Small intestine (tissue), 7 donors: ENCODE data around the gene CHRND. TPM values are rescaled to one million over a fixed set of nuclear protein-coding genes. Genes with fewer than 3 reads are reported as not detected.

ENCODE experiments used
- DNase-seq, 2 donors: peaks; one replicate each; pipeline versions ENCODE4 v3.0.0 to v3.0.0-alpha.2; 2013
- FAIRE-seq: peaks from 2 replicates; lab custom pipeline; 2012; peaks lifted over from hg19 to GRCh38; lab: Jason Lieb, UNC
- H3K27ac ChIP-seq, 3 donors: one replicate each; pipeline ENCODE4 v1.5.1; 2013; ENCODE audit warnings: low read length in 2 of 3, mild to moderate bottlenecking in 2 of 3, control low read depth in 1 of 3, inconsistent platforms in 1 of 3, low read depth in 1 of 3, moderate library complexity in 1 of 3
- H3K27me3 ChIP-seq, 3 donors: one replicate each; pipeline ENCODE4 v1.6.1; 2013; ENCODE audit warnings: low read length in 3 of 3, inconsistent platforms in 1 of 3; ENCODE audit not compliant: control insufficient read depth in 3 of 3, insufficient read depth in 3 of 3
- H3K36me3 ChIP-seq, 3 donors: one replicate each; pipeline ENCODE4 v1.6.1; 2013; ENCODE audit warnings: low read length in 3 of 3, inconsistent platforms in 1 of 3, low read depth in 1 of 3, mild to moderate bottlenecking in 1 of 3, moderate library complexity in 1 of 3; ENCODE audit not compliant: control insufficient read depth in 3 of 3, insufficient read depth in 2 of 3
- H3K4me1 ChIP-seq, 3 donors: one replicate each; pipeline ENCODE4 v1.6.1; 2013; ENCODE audit warnings: low read length in 2 of 3, inconsistent platforms in 1 of 3, low read depth in 1 of 3, mild to moderate bottlenecking in 1 of 3, moderate library complexity in 1 of 3; ENCODE audit not compliant: control insufficient read depth in 3 of 3, insufficient read depth in 2 of 3
- H3K4me3 ChIP-seq, 3 donors: one replicate each; pipeline ENCODE4 v1.5.1; 2013; ENCODE audit warnings: low read length in 3 of 3, control low read depth in 1 of 3, inconsistent platforms in 1 of 3, low read depth in 1 of 3, mild to moderate bottlenecking in 1 of 3, moderate library complexity in 1 of 3
- H3K9me3 ChIP-seq, 2 donors: one replicate each; pipeline ENCODE4 v1.6.1; 2013; ENCODE audit warnings: low read depth in 1 of 2, low read length in 1 of 2; ENCODE audit not compliant: control insufficient read depth in 2 of 2, insufficient read depth in 1 of 2
- WGBS, 3 donors: extraction: QIAGEN DNeasy Blood & Tissue Kit; methylation state at CpG; one replicate each; pipeline ENCODE4 v1.1.7; 2013; 5-methylcytosine and 5-hydroxymethylcytosine counted together
- polyA plus RNA-seq, 4 donors: library from polyadenylated mRNA; stranded (reverse) in 3 of 4; unstranded in 1 of 4; fragments of 200-250 nt in 3 of 4; fragments of 120-200 nt in 1 of 4; gene quantifications; one replicate each; pipeline versions ENCODE4 v1.2.1 to v1.2.3, GENCODE V29; 2013
- donor health status: healthy with polysubstance abuse.
- donor health status: control.
- donor health status: control.
- donor health status: Bipolar disorder and iron deficiency.
- donor health status: healthy.

Gene CHRND
- polyA plus RNA-seq, 4 donors, result 0.53 TPM; not detected in 3

DNA sequence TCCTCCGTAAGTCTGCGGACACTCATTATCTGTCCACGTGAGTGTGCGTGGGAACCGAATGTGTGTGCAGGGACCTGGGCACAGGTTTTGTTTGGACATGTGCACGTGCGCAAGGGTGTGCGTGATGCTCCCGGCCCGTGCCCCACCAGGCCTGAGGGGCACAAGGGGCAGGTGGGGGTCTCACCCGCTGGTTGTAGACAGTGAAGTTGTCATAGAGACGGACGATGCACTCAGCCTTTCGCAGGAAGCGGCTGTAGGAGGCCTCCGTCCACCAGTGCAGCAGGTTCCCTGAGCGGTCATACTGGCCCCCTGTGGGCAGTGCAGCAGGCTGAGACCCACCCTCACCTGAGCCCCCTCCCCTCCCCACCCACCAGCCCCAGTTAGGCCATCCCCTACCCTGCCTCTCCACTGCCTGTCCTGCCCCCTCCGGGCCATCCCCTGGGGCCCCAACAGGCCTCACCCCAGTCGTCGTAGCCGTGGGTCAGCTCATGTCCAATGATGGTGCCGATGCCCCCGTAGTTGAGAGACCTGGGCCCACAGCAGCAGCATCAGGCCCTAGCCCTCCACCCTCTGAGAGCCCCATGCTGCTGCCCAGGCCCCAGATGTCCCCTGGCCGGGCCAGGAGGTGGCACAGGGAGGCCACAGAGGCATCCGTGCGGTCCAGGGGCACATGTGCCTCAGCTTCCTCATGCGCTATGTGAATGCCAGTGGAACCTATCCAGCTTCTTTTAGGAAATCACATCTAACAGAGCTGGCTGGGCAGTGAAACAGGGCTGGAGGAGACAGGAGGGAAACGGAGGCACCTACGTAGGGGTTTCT lies 44.4 kb upstream of the CHRND start:
- peaks cover 9 to 45% (median 12%) of the 10 kb centered on the region in 3 donors for H3K27me3 ChIP-seq
- H3K4me1 ChIP-seq, result no peaks in the 10 kb centered on the region
- H3K36me3 ChIP-seq, result no peaks in the 10 kb centered on the region
- H3K9me3 ChIP-seq, result no peaks in the 10 kb centered on the region
- FAIRE-seq (no peak), DNase-seq (no peak)
- H3K4me3 ChIP-seq, result no peak overlapping the region
- 82 to 87% (median 87%) methylated on average over 29 of the region's 29 CpGs for WGBS, 3 donors
- no peak overlapping the region for H3K27ac ChIP-seq

DNA sequence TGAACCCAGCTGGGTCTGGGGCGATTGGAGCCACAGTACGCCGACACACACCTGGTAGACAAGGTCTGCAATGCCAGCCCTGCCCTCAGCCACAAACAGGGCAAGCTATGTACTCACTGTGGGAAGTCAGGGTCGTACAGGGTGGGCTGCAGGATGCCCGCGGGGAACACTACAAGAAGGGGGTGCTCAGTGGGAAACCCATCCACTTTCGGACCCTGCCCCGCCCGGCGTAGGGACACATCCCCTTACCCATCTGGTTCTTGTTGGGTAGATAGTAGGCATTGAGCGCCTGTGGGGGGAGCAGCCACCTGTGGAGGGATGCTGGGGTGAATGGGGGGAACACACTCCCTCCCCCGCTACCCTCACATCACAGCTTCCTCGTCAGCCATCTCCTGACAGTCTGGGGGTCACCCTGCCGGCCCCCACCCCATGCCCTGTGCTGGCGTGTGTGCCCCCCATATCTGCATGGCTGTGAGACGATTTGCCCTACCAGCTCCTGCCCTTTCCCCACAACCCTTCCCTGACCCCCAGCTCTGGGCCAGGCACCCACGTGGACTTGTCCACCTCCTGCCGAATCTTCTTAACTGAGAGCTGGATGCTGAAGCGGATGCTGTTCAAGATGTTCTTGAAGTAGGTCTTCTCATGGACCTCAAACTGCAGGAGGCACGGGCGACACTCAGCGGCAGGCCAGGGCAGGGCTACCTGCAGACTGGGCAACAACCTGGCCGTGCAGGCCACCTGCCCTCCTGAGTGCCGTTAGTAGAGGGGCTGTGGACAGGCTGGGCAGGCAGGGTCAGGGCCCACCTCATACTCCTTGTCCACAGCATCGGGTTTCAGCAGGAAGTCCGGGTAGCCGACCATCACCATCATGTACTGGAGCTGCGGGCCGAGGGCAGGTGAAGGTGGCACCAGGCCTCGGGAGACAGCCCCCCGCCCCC lies 43.4 kb upstream of the CHRND start:
- no peak overlapping the region for H3K27ac ChIP-seq
- peaks cover 16 to 51% (median 18%) of the 10 kb centered on the region in 3 donors for H3K27me3 ChIP-seq
- H3K36me3 ChIP-seq, result no peaks in the 10 kb centered on the region
- 83 to 90% (median 86%) methylated on average over 30 to 31 of the region's 31 CpGs for WGBS, 3 donors
- peaks cover 0 to 3% (median 0%) of the 10 kb centered on the region in 3 donors for H3K4me1 ChIP-seq
- FAIRE-seq, result no peak
- DNase-seq, result no peak
- H3K4me3 ChIP-seq, result no peak overlapping the region
- no peaks in the 10 kb centered on the region for H3K9me3 ChIP-seq

DNA sequence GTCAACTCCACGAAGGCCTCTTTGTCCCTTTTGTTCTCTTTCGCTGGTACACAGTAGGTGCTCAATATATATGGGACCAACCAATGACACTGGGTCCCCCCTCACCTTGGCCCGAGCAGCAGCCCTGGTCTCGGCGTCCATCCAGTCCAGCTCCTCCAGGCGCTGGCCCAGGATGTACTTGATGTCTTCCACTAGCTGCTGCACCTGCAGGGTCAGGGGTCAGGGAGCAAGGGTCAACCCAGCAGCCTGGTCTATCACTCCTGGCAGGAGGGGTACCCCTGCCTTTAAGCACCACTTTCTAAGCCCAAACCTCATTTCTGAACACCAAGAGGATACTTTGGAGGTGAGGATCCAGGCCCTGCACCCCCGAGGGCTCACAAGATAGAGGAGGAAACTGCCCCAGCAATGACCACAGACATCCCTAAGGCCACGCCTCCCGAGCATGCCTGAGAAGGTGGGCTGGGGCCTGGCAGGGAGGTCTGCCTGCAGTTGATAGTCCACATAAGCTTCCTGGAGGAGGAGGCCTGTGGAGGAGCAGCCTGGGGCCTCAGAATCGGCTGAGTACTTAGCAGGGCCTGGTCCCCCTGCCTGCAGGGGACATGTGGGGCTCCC lies 42.5 kb upstream of the CHRND start:
- DNase-seq (no peak), FAIRE-seq (no peak)
- H3K36me3 ChIP-seq, result no peaks in the 10 kb centered on the region
- peaks cover 0 to 3% (median 0%) of the 10 kb centered on the region in 3 donors for H3K4me1 ChIP-seq
- H3K9me3 ChIP-seq, result no peaks in the 10 kb centered on the region
- WGBS, 3 donors, result 82 to 89% (median 85%) methylated on average over 10 of the region's 10 CpGs
- peaks cover 21 to 57% (median 24%) of the 10 kb centered on the region in 3 donors for H3K27me3 ChIP-seq
- H3K4me3 ChIP-seq, result no peak overlapping the region
- no peak overlapping the region for H3K27ac ChIP-seq

DNA sequence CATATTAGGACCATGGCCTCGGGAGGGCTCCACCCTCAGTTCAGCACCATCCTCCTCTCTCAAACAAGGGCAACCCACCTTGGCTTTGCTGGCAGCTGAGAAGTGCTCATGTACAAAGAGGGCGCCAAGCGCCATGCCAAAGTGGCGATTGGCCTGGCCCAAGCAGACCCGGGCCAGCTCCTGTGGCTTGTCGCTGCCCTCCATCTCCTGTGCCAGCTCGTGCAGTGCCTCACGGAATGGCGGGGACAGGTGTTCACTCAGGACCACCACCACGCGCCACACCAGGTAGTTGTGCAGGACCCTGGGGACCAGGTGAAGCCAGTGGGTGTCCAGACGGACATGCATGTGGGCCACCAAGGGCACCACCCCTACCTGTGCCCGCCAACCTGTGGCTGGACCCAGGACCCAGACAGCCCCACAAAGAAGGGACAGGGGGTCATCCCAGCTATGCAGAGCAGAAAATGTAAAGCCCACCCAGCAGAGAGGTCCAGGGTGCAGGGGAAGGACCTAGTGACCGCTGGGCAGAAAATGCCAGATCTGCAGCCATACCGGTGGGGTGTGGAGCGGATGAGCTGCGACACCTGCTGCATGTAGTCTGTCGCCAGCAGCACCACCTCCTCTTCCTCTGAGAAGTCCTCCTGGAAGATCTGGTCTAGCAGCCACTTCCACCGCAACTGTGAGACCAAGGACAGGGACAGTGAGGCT lies 41.9 kb upstream of the CHRND start:
- no peak overlapping the region for H3K27ac ChIP-seq
- no peak overlapping the region for H3K4me3 ChIP-seq
- peaks cover 23 to 64% (median 29%) of the 10 kb centered on the region in 3 donors for H3K27me3 ChIP-seq
- no peaks in the 10 kb centered on the region for H3K9me3 ChIP-seq
- no peaks in the 10 kb centered on the region for H3K36me3 ChIP-seq
- no peak for DNase-seq
- FAIRE-seq, result no peak
- H3K4me1 ChIP-seq, result peaks cover 0 to 3% (median 0%) of the 10 kb centered on the region in 3 donors
- WGBS, 3 donors, result 87 to 92% (median 91%) methylated on average over 19 of the region's 19 CpGs

DNA sequence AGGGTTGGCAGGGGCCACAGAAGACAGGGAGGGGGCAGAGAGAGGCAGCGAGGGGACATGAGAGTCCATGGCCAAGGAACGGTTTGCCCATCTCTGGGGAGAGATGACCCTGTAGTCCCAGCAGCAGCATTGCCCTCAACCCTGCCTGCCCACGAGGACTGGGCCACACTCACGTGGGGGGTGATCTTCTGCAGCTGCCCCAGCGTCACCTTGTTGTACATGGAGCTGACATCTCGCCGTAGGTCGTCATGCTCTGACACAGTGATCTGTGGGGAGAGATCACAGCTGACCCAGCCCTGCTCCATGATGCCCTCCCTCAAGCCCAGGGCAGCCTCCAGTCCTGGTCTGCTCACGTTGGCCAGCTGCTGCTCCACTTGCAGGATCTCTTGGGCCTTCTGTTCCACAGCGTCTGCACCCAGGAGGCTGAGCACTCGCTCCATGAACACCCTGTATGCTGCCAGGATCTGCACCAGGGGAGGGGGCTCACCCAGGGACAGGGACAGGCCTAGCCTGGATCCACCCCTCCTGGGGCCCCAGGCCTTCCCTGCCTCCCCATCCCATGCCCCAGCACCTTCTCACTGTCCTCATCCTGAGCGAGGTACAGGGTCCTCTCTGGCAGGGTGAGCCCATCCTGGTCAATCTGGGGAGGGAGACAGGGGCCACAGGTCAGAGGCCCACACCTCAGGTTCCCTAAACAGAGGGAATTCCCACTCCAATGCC lies 41.2 kb upstream of the CHRND start:
- DNase-seq, result no peak
- Histone ChIP-seq H3K36me3 (no peaks in the 10 kb centered on the region), H3K9me3 (no peaks in the 10 kb centered on the region), H3K27me3 (peaks cover 23 to 71% (median 29%) of the 10 kb centered on the region in 3 donors), H3K4me1 (peaks cover 0 to 3% (median 0%) of the 10 kb centered on the region in 3 donors), H3K27ac (no peak overlapping the region), H3K4me3 (no peak overlapping the region)
- WGBS, 3 donors, result 72 to 80% (median 77%) methylated on average over 12 of the region's 12 CpGs
- no peak for FAIRE-seq

DNA sequence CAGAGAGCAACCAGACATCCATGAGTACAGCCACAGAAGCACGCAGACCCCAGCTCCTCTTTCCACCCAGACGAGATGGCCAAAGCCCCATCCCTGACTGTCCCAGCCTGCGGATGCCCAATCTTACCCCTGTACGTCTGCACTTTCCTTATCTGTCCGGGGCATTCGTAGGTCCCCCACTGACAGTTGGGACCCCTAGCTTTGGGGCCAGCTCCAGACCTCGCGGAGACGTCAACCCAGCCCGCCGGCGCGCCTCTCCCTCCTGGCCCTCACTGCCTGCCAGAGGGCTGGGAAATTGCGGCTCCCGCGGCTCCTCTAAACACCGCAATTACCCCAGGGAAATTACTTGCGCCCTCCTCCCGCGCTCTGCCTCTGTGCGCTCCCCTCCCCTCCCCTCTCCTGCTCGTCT lies 40.6 kb upstream of the CHRND start:
- DNase-seq, result no peak
- no peak overlapping the region for H3K4me3 ChIP-seq
- H3K27me3 ChIP-seq, result peaks cover 23 to 77% (median 29%) of the 10 kb centered on the region in 3 donors
- H3K36me3 ChIP-seq, result no peaks in the 10 kb centered on the region
- WGBS, 3 donors, result 9 to 12% (median 10%) methylated on average over 17 to 22 of the region's 22 CpGs
- H3K27ac ChIP-seq, result no peak overlapping the region
- peaks cover 0 to 3% (median 0%) of the 10 kb centered on the region in 3 donors for H3K4me1 ChIP-seq
- FAIRE-seq, result no peak
- H3K9me3 ChIP-seq, result no peaks in the 10 kb centered on the region

DNA sequence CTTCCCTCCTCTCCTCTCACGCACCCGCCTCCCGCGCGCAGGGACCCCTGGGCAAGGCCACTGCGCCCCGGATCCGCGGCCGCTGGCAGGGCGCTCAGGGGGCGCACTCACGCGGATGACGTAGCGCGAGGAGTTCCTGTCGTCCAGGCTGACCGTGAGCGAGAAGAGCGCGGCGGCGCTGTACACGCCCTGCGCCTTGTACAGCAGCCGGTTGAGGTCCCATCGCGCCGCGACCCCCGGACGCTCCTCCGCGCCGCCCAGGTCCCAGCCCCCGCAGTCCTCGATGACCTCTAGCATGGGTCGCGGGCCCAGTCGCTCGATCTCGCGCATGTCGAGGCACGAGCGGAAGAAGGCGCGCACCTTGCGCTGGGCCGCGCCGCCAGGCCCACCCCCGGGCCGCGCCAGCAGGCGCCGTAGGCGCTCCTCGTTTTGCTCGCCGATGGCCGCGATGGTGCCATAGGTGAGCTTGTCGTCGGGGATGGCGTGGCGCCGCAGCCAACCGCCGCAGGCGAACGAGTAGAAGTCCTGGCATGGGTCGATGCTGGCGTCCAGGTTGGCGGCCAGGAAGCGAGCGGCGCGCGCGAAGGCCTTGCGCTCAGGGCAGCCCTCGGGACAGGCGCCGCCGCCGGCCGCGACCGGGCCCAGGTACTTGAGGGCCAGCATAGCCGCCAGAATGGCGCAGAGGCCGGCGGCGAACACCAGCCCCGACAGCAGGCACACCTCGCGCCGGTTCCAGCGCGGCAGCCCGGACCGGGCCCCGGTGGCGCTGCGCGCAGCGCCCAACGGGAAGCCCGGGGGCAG lies 40.0 kb upstream of the CHRND start:
- peaks cover 23 to 77% (median 29%) of the 10 kb centered on the region in 3 donors for H3K27me3 ChIP-seq
- H3K36me3 ChIP-seq, result no peaks in the 10 kb centered on the region
- no peak overlapping the region for H3K27ac ChIP-seq
- DNase-seq, result peak in 1 of 2 donors; percentile 46
- 3 to 11% (median 5%) methylated on average over 66 to 111 of the region's 111 CpGs for WGBS, 3 donors
- H3K4me3 ChIP-seq, result no peak overlapping the region
- no peak for FAIRE-seq
- H3K4me1 ChIP-seq, result peaks cover 0 to 3% (median 0%) of the 10 kb centered on the region in 3 donors
- H3K9me3 ChIP-seq, result no peaks in the 10 kb centered on the region
